ENCODE results near the gene ETNK2.

GRCh38 chr1:204166219-204166618 is 14.4 kb upstream of the ETNK2 start, which contains the start of gene REN:
- TF ChIP-seq CTCF (IDR thresholded peaks at IDR 0.05; ENCODE audit: insufficient read depth, low read depth, low read length) (no peak), EZH2 (IDR thresholded peaks at IDR 0.05; ENCODE audit: insufficient read depth, low read length) (no peak)
